Stimulated activated CD8-positive, alpha-beta memory T cell treated with anti-CD3 and anti-CD28 coated beads, Interleukin-2, amount 100 ng/mL, for 1 hour (primary cell): ENCODE data around the gene FXR2.

Source experiments
- DNase-seq, 2 donors: peaks; one replicate each; pipeline ENCODE4 v3.0.0-alpha.2; 2020; ENCODE audit warnings: low read depth in 2 of 2

Gene FXR2

GRCh38 chr17:7552621-7553051 is 62.1 kb downstream of the FXR2 start:
- no peak for DNase-seq

- no peak for DNase-seq
Observed at GRCh38 chr17:7551396-7551795, 63.3 kb downstream of the FXR2 start.

GRCh38 chr17:7550344-7550743 is 64.4 kb downstream of the FXR2 start:
- no peak for DNase-seq

- DNase-seq = no peak
Observed at GRCh38 chr17:7549401-7550055, 65.2 kb downstream of the FXR2 start.

- DNase-seq = peak in 1 of 2 donors; percentile 42
Observed at GRCh38 chr17:7548585-7549400, 65.9 kb downstream of the FXR2 start, which contains the start of gene TNFSF12. TNFSF12 (plus strand) TSS chr17:7549058; CDS start chr17:7549154, 96 bp downstream.

- DNase-seq = no peak
Observed at GRCh38 chr17:7544911-7545310, 69.8 kb downstream of the FXR2 start.
